GM12873 (cell line): ENCODE data around the gene CTDSP2.

Experiments used
- CTCF ChIP-seq: IDR thresholded peaks from 2 replicates; pipeline ENCODE4 v1.5.1; 2012; ENCODE audit warnings: low read depth, mild to moderate bottlenecking, moderate library complexity, low read length, control low read depth; ENCODE audit not compliant: insufficient read depth; ENCODE audit errors: missing control alignments

The CTDSP2 gene

GRCh38 chr12:57891542-57892228, 45.2 kb upstream of the CTDSP2 start:
- TF ChIP-seq CTCF: no peak

- no peak for TF ChIP-seq CTCF
These were observed 43.9 kb upstream of the CTDSP2 start for GRCh38 chr12:57890191-57891115.

GRCh38 chr12:57889500-57889989, 43.0 kb upstream of the CTDSP2 start:
- no peak for TF ChIP-seq CTCF

GRCh38 chr12:57888409-57889157, 42.1 kb upstream of the CTDSP2 start:
- no peak for TF ChIP-seq CTCF

GRCh38 chr12:57887631-57888408, 41.3 kb upstream of the CTDSP2 start:
- TF ChIP-seq CTCF: no peak

GRCh38 chr12:57886542-57886941, 40.0 kb upstream of the CTDSP2 start:
- TF ChIP-seq CTCF: no peak
